ENCODE data around the gene WNK4.
A peak's percentile ranks its signal among the peaks of the same experiment; 100 is the strongest.

Gene WNK4

GRCh38 chr17:42773290-42774035 lies 6.9 kb upstream of the WNK4 start, which contains the start of gene VPS25:
Gene VPS25, plus strand, starts transcription at chr17:42773449. Its CDS starts 27 bp downstream, at chr17:42773476.
- DNase-seq: peak; percentile 79

GRCh38 chr17:42774066-42774745 lies 6.2 kb upstream of the WNK4 start:
- no peak for DNase-seq

- DNase-seq: no peak
Observed at GRCh38 chr17:42775534-42776098, 4.8 kb upstream of the WNK4 start.

- DNase-seq: no peak
Observed at GRCh38 chr17:42778570-42778969, 1.8 kb upstream of the WNK4 start.

- no peak for DNase-seq
Observed at GRCh38 chr17:42779304-42779935, 990 bp upstream of the WNK4 start.

- DNase-seq: no peak
Observed at GRCh38 chr17:42780851-42781638, 635 bp downstream of the WNK4 start.

- DNase-seq: no peak
Observed at GRCh38 chr17:42781639-42782165, 1.3 kb downstream of the WNK4 start.

- no peak for DNase-seq
Observed at GRCh38 chr17:42782166-42783061, 2.0 kb downstream of the WNK4 start.

- DNase-seq: no peak
Observed at GRCh38 chr17:42783062-42783790, 2.8 kb downstream of the WNK4 start.

GRCh38 chr17:42783791-42784138 lies 3.4 kb downstream of the WNK4 start:
- DNase-seq: no peak

- no peak for DNase-seq
Observed at GRCh38 chr17:42784409-42784808, 4.0 kb downstream of the WNK4 start.

- no peak for DNase-seq
Observed at GRCh38 chr17:42784811-42785592, 4.6 kb downstream of the WNK4 start.

- no peak for DNase-seq
Observed at GRCh38 chr17:42787266-42787665, 6.9 kb downstream of the WNK4 start.

GRCh38 chr17:42791948-42792347 lies 11.5 kb downstream of the WNK4 start:
- DNase-seq: no peak

GRCh38 chr17:42792545-42792944 lies 12.1 kb downstream of the WNK4 start:
- DNase-seq: no peak

GRCh38 chr17:42795061-42795460 lies 14.7 kb downstream of the WNK4 start:
- no peak for DNase-seq

GRCh38 chr17:42795465-42795864 lies 15.1 kb downstream of the WNK4 start:
- no peak for DNase-seq

- DNase-seq: no peak
Observed at GRCh38 chr17:42796066-42796758, 15.8 kb downstream of the WNK4 start.
